Renal cortical epithelial cell (primary cell): ENCODE data around the gene HPGD. TPM values are rescaled to one million over a fixed set of nuclear protein-coding genes. Genes with fewer than 3 reads are reported as not detected.
"Not testable (repeated sequence)": the region's sequence is repeated elsewhere in the genome, so short reads cannot be mapped to it uniquely, and the experiment has no call there.

Experiments
- DNase-seq: peaks from one replicate; pipeline ENCODE4 v3.0.0-alpha.2; 2011; ENCODE audit warnings: low read depth
- total RNA-seq: library from RNA; depleted of rRNA; stranded (reverse); fragments of >200 nt; gene quantifications from 2 replicates; pipeline ENCODE4 v1.2.3, GENCODE V29; 2014

HPGD gene
- total RNA-seq, 1 donor from 2014 or later, result 105 TPM

DNA sequence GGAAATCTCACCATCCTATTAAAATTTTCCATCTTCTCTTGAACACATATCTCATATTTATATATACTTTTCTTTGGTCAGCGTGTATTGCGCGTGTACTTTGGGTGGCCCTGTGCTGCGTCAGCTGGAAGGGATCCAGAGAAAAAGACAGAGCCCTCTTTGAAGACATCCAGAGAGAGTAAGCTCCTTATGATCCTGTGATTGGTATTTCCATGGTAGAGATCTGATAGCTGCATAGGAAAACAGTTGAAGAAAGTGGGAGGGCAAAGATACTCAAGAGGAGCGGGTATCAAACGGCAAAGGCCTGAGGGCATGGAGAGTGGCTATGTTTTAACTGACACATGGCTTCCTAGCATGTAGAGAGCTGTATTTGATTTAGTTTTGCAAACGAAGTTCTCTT, 4.4 kb upstream of the HPGD start:
- no peak for DNase-seq

DNA sequence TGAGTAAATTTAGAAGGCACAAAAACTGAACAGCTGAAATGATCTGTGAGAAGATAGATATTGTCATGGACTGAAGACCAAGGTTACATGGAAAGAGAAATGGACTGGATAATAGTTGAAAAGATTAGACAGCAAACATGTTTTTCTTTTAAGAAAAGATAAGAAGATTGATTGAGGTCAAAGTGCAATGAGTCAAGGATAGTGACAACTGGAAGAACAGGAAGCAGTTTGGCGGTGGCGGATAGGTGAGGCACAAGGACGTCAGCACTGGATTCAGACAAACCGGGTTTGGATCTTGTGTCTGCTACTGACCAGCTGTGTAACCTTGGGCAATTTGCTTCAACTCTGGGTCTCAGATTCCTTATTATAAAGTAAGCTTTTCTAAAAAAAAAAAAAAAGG, 2.0 kb upstream of the HPGD start:
- no peak for DNase-seq

DNA sequence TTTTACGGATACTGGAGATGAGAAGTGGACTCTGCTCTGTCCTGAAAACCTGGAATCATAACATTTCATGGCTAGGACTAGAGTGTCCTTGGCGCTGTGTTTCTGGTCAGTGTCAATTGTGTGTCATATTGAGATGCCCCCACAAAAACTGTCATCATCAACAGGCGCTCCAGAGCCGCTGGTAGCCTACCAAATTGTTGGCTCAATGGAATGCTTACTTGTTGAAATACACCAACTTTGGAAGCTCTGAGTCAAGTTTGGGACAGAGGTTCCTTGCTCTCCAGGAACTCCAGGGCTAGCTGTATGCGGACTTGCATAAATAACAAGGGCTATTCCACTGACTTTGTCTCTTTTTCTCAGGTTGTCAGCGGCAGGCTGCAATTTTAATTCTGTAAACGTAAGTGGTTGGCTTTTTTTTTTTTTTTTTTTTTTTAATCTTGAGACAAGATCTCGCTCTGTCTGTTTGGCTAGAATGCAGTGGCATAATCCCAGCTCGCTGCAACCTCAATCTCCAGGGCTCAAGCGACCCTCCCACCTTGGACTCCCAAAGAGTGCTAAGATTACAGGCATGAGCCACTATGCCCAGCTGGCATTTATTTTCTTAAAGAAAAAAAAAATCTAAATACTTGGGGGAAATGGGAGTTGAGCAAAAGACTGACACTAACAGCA, 871 bp upstream of the HPGD start:
- no peak for DNase-seq

DNA sequence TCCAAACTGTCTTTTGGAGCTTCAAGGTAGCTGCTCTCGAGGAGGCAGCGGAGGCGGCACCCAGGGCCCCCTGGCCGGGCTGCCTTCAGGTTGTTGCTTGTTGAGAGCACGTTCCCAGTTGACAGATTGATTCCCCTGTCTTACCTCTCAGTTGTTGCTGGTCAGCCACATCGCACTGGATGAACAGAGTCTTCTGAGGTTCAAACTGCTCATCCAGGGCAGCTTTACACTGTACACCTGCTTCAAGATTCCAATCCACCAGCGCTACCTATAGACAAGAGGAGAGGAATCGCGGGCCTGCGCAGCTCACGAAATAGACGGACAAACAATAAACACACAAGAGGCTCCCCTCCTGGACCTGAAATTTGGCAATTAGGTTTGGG, 497 bp downstream of the HPGD start:
- no peak for DNase-seq

DNA sequence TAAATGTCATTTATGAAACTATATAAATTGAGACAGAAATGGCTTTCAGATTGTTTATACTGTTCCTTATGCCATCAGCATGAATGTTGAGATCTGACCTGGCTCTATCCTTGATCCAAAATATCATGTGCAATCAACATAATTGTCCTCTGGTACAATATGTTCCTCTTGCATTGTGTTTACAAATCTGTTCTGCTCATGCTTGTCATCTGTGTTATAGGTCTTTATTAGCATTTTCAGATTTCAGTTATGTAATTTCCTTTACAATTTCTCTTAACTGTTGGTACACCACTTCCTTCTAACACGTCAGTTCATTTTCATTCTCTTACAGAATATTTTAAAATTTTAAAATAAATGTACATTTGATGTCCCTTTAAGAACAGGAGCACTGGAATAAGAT, 1.6 kb downstream of the HPGD start:
- no peak for DNase-seq

DNA sequence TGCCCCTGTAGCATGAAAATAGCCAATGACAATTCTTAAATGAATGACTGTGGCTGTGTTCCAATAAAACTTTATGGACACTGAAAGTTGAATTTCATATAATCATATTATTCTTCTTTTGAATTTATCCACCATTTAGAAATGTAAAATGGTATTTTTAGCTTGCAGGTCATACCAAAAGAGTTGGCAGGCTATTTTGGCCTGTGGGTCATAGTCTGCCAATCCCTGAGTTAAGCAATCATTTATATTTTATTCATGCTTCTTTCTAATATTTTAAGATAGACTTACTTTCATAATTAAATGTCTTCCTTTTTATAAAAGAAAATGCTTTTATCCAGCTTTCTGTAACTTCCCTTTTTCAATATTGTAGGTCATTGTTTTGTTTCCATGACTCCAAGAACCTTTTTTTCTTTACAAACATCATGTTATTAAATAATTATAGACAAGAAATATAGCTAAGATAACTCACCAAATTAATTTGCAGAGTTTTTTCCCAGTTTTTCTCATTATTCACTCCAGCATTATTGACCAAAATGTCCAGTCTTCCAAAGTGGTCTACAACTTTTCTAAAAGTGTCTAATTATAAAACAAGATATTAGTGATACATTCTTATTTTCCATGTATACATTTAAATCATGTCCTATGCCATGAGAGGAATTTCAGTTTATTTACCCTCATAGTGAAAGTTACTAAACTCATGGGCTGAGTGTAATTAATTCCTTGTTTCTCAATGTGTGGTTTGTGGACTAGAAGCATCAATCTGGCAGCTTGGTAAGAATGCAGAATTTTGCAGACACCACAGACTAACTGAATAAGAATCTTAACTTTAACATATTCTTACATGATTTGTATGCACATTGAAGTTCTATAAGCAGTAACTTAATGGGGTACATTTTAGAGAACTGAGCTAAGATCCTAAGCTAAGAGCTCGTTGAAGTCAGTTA, 4.5 kb downstream of the HPGD start:
- no peak for DNase-seq

DNA sequence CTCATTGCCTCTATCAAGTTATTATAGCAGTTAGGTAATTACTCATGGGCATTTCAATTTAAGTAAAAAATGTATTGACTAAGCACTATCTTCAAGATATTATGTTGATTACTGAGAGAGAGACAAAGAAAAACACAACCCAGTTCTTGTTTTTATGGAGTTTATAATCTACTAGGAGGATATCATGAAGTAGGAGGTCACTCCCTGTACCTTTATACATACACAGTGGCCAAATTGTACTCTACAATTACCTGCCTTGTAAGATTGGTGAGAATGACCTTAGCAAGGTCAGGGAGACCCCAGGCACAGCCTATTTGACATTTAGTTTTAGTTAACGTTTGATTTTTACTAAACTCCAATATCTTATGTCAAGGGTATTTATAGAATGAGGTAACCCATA, 5.5 kb downstream of the HPGD start:
- no peak for DNase-seq

DNA sequence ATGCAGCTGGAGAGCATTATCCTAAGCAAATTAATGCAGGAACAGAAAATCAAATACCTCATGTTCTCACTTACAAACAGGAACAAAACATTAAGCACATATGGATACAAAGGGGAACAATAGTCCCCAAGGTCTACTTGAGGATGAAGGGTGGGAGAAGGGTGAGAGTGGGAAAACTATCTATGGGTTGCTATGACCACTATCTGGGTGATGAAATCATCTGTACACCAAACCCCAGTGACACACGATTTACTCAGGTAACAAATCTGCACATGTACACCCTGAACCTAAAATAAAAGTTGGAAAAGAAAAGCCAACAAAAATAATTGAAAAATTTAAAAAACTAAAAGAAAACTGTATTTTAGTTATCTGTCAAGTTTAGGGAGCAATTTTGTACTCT, 5.9 kb downstream of the HPGD start:
- DNase-seq, result no peak

DNA sequence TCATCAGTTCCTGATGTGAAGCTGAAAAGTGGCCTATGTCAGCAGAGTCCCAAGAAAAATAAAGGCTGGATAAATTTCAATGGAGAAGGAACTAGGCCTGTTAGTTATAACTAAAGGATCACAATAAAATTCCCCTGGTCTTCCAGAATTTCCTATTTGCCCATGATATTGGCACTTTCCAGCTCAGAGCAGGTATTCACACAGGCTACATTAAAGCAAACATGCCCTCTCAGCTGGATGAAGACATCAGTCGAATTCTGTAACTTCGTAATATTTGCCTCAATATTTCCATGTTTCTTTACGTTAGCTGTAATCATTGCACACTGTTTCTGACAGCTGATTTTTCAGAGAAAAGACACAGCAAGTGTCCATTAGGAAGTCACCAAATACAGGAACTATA, 9.5 kb downstream of the HPGD start:
- no peak for DNase-seq

DNA sequence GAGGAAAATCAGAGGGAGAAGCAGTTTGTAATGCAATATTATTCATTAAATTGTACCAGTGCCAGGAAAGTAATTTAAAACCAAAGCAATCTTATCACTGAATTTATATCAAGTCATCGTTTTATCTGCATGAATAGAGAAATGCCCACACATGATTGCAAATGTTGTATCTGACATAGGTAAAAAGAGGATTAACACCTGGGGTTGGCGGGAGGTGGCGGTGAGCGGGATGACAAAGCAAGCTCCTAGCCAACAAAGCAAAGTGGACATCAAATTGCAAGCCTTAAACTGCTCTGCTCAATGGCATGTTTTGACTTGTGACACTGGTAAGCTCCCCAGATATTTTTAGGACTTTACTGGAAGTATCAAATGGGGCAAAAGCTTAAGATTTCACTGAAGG, 16.4 kb downstream of the HPGD start:
- no peak for DNase-seq

DNA sequence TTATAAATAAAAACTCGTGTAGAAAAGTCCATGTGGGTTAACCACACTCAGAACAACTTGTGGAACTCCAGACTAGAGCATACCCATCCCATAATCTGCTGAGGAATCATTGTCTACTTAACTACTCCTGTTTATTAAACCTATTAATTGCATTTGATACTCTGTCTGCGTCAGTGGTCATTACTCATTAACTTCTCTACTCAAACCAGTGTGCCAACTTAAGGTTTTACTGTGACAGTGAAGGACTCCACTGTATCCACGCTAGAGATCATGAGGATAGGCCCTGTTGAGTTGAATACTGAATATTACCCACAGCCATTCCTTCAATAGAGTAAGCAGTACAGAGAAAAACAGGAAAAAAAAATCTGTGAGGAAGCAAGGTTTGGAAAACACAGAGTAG, 17.3 kb downstream of the HPGD start:
- peak; percentile 65 for DNase-seq

DNA sequence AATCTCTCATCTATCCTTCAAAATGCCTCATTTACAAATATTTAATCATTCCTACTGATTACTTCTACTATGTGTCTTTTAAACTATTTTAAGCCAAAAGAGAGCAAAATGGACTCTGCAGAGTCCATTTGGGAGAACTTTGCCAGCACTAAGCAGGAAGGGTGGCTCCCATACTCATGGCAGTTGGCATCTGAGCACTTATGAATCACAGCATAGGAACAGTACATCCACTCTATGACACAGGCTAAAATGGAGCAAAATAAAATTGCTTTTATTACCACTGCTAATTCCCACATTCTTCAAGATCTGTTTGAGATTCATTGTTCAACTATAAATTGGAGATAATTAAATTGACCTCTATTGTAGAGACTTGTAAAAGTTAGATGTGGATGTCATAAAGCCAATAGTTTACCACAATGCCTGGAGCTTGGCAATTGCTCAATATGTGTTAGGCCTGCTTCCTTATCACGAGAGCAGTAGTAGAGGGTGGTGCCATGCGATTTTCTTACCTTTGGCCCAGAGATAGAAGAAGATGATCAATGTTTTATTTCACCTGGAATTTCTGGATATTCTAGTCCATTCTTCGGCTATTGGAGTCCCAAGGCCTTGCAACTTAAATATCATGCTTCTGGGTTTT, 19.1 kb downstream of the HPGD start:
- DNase-seq, result no peak

DNA sequence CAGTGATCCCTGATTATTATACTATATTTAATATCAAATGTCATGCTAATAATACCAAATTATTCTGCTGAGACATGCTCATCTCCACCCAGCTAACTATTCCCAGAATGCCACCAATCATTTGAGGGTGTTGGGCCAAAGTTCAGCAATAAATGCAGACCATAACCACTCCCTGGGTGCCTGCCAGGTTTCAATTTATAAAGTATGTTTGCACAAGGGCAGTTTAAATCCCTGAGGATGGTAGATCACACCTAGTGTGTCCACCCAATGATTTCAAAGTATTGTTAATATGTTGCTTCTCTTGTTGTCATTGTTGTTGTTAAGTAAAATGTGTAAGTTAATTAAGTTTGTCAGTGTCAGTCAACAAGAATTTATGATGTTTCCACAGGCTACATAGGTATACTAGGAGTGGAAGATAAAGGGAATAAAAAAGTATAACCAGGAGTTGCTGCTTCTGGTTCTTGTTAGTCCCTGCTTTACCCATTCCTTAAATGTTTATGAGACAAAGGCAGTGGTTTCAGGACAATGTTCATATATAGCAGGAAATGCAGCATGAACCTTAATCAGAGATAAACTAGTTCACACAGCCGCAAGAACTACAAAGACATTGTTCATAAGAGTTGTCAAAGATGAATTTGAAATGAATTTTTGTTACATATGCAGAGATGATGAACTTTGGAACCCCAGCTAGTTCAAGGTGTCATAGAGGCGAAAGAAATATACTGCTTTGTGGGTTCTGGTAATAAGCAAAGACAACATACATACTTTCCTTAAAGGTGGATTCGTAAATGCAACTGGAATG, 25.5 kb downstream of the HPGD start:
- peak; percentile 45 for DNase-seq

DNA sequence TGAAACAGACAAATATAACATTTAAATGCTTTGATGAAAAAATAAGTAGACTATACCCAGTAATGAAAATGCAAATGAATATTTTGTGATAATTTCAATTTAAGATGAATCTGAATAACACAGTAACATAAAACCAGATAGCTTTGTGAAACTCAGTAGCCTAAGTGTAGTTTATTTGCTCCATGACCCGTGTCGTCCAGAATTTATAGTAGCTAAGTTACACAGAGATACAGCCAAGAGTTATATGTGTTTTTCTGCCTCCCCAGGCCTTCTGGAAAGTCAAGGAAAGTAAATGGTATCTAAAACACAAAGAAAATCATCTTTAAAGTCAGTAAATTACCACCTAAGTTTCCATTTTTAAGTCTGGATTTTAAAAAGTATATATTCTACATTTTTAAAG, 26.7 kb downstream of the HPGD start:
- no peak for DNase-seq

DNA sequence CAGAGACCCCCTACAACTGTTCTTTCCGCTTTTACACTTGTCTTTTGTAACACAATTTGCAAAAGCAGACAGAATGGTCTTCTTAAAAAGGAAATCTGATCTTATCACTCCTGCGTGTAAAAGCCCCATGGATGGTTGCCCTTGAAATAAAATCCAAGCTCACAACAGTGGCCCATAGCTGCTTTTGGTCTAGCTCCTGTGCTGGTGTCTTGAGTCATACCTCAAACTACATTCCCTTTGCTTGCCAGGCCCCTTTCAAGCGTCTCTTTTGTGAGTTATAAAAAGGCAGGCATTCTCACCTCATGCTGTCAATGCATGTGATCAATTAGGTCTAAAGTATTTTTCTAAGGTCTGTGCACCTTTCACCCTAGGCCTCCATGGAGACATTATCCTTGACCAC, 27.6 kb downstream of the HPGD start:
- no peak for DNase-seq

DNA sequence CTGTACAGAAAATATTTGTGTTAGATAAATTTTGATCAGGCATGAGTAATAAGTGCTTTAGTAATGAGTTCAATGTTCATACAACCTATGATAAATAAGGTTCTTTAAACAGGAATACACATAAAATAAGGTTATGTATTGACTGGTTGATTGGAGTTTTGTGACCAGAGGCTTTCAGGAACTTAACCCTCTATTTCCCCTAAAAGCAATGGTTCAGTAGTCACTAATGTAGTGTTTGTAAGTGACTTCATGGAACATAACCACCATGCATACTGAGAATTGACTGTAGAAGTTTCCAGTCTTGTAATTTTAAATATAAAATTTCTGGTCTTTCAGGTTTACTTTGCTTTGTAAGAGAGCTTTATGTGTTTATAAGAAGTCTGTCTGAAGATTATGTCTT, 28.1 kb downstream of the HPGD start:
- DNase-seq, result no peak

DNA sequence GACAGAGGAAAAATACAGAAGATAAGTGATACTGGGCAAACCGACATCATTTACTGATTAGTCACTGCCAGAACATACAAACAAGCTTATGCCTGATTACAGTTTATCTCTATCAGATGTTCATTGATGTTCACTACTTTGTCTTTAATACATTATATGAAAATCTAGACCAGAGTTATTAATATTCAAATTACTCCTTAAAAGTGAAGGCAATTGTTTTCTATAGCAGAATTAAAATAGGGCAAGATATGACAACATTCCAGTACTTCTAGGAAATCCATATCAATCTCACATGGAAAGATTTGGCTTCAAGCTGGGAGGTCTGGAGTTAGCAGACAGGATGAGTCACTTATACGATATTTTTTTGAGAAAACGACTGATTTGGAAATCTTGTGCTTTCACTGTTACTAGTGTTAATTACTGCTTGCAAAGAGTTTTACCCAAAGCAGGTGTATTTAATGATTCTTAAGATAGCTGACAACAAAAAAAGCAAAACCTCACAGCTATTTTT, 31.8 kb downstream of the HPGD start:
- peak; percentile 27 for DNase-seq

DNA sequence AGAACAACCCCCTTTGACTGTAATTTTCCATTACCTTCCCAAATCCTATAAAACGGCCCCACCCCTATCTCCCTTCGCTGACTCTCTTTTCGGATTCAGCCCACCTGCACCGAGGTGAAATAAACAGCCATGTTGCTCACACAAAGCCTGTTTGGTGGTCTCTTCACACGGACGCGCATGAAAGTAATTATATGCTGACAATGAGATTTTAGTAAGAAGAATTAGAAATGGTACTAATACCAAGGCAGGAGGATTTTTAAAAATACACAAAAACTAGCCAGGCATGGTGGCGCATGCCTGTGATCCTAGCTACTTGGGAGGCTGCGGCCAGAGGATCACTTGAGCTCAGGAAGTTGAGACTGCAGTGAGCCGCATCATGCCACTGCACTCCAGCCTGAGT, 33.9 kb downstream of the HPGD start:
- DNase-seq, result not testable (repeated sequence)

DNA sequence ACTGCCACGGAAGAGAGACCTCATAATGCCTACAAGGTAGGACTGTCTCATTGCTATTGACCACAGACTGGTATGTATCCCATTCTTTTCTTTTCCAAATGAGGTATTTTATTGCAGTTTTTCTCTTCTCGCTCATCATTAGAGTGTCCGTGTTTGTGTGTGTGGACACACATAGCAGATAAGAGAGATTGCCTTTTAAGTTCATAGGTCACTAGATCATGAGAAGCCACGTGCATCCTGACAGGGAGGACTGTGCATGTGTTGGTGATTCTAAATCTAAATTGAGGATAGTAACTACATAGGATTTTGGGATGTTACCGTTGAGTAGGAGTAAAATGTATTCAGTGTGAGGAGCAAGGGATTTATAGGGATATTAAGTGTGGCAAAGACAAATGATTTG, 37.3 kb downstream of the HPGD start:
- DNase-seq, result no peak

DNA sequence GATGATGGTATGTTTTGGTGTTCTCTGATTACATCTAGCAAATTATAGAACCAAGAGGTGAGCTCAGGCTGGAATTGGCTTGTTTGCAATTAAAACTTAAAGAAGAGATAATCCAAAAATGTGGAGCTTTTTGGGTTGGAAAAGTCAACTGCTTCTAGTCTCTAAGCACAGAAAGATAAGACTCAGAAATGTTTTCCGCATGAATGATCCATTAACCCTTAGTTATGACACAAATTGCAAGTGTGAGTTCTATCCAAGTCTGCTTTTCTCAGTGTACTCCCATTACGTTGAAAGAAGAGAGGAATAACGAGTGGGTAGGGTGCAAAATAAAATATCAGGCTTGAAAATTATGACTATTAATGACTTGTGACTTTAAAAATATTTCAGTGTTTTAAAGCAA, 38.5 kb downstream of the HPGD start:
- no peak for DNase-seq

DNA sequence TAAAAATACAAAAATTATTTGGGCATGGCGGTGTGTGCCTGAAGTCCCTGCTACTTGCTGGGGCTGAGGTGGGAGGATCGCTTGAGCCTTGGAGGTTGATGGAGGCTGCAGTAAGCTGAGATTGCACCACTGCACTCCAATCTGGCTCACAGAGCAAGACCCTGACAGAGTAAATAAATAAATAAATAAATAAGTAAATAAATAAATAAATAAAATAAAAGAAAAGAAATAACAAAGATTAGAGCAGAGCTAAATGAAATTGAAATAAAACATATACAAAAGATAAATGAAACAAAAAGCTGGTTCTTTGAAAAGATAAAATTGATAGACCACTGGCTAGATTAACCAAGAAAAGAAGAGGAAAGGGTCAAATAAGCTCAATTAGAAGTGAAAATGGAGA, 43.1 kb downstream of the HPGD start:
- no peak for DNase-seq

DNA sequence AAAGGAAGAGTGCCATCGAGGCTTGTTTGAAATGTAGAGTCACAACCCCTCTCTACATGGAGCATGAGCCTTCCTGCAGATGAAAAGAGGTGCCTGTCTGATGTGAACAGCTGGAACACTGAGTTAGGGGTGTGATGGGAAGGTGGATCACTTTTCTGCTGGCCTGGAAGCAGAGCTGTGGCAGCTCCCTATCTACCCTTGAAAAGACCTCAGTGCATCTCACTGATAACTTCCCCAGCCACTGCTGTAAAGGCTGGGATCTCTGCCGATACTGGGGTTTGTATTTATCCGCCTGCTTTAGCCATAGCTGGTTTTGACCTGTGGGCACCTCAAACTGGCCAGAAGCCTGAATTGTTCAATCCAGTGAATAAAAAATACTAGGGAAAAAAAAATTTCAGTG, 46.8 kb downstream of the HPGD start:
- DNase-seq, result no peak
